Parathyroid adenoma (tissue), 2 donors: ENCODE results near the gene COMMD7.
A peak's percentile ranks its signal among the peaks of the same experiment; 100 is the strongest.

Source experiments
- H2AFZ ChIP-seq: fragments of 300-600 bp; sonication (generic); one replicate; pipeline ENCODE4 v1.7.0; 2017; ENCODE audit warnings: antibody characterized with exemption, mild to moderate bottlenecking
- H3K27ac ChIP-seq: fragments of 300-600 bp; sonication (generic); one replicate; pipeline ENCODE4 v1.7.0; 2017
- H3K27me3 ChIP-seq: fragments of 300-600 bp; sonication (generic); one replicate; pipeline ENCODE4 v1.7.0; 2017; ENCODE audit warnings: low read length; ENCODE audit not compliant: control insufficient read depth, insufficient read depth
- H3K36me3 ChIP-seq: fragments of 300-600 bp; sonication (generic); one replicate; pipeline ENCODE4 v1.7.0; 2017; ENCODE audit warnings: low read length; ENCODE audit not compliant: control insufficient read depth, insufficient read depth
- H3K4me1 ChIP-seq: fragments of 300-600 bp; sonication (generic); one replicate; pipeline ENCODE4 v1.7.0; 2017; ENCODE audit warnings: control low read depth
- H3K4me2 ChIP-seq: fragments of 300-600 bp; sonication (generic); one replicate; pipeline ENCODE4 v1.7.0; 2017; ENCODE audit warnings: low read length
- H3K4me3 ChIP-seq: fragments of 300-600 bp; sonication (generic); one replicate; pipeline ENCODE4 v1.7.0; 2017; ENCODE audit warnings: low read depth, low read length
- H3K79me2 ChIP-seq: fragments of 300-600 bp; sonication (generic); one replicate; pipeline ENCODE4 v1.7.0; 2017; ENCODE audit warnings: control low read depth
- H3K9ac ChIP-seq: fragments of 300-600 bp; sonication (generic); one replicate; pipeline ENCODE4 v1.7.0; 2017; ENCODE audit warnings: mild to moderate bottlenecking
- H3K9me3 ChIP-seq: fragments of 300-600 bp; sonication (generic); one replicate; pipeline ENCODE4 v1.7.0; 2017; ENCODE audit warnings: low read length; ENCODE audit not compliant: control insufficient read depth
- TF ChIP-seq, protein P1 (sequence below): fragments of 300-600 bp; sonication (generic); IDR thresholded peaks from one replicate; pipeline ENCODE4 v1.7.0; 2017; ENCODE audit warnings: antibody characterized with exemption, mild to moderate bottlenecking
- donor health status: primary hyperparathyroidism.

COMMD7 gene

DNA sequence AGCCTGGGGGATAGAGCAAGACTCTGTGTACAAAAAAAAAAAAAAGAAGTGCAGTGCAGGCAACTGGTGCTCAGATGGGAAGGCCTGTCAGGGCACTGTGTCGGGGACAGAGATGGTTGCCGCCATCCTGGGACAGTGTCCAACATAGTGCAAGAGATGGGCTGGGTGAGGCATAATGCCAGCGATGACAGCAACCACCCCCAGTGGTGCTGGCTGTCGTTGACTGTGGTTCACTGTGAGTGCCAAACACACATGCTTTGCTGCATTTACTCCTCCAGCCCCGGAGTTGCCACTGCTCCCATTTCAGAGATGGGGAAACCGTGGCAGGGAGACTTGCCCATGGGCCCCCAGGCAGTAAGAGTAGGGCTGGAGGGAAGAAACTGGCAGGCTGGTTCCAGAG lies 64.3 kb downstream of the COMMD7 start:
- Histone ChIP-seq H3K27me3 (no peaks in the 10 kb centered on the region), H3K36me3 (no peaks in the 10 kb centered on the region), H3K27ac (no peak overlapping the region), H3K9ac (no peak overlapping the region), H3K4me3 (no peak overlapping the region), H3K4me2 (no peak overlapping the region), H2AFZ (no peak overlapping the region), H3K79me2 (no peaks in the 10 kb centered on the region), H3K4me1 (peaks cover 4% of the 10 kb centered on the region), H3K9me3 (no peaks in the 10 kb centered on the region)
- TF ChIP-seq, protein P1, sequence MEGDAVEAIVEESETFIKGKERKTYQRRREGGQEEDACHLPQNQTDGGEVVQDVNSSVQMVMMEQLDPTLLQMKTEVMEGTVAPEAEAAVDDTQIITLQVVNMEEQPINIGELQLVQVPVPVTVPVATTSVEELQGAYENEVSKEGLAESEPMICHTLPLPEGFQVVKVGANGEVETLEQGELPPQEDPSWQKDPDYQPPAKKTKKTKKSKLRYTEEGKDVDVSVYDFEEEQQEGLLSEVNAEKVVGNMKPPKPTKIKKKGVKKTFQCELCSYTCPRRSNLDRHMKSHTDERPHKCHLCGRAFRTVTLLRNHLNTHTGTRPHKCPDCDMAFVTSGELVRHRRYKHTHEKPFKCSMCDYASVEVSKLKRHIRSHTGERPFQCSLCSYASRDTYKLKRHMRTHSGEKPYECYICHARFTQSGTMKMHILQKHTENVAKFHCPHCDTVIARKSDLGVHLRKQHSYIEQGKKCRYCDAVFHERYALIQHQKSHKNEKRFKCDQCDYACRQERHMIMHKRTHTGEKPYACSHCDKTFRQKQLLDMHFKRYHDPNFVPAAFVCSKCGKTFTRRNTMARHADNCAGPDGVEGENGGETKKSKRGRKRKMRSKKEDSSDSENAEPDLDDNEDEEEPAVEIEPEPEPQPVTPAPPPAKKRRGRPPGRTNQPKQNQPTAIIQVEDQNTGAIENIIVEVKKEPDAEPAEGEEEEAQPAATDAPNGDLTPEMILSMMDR: no peak

DNA sequence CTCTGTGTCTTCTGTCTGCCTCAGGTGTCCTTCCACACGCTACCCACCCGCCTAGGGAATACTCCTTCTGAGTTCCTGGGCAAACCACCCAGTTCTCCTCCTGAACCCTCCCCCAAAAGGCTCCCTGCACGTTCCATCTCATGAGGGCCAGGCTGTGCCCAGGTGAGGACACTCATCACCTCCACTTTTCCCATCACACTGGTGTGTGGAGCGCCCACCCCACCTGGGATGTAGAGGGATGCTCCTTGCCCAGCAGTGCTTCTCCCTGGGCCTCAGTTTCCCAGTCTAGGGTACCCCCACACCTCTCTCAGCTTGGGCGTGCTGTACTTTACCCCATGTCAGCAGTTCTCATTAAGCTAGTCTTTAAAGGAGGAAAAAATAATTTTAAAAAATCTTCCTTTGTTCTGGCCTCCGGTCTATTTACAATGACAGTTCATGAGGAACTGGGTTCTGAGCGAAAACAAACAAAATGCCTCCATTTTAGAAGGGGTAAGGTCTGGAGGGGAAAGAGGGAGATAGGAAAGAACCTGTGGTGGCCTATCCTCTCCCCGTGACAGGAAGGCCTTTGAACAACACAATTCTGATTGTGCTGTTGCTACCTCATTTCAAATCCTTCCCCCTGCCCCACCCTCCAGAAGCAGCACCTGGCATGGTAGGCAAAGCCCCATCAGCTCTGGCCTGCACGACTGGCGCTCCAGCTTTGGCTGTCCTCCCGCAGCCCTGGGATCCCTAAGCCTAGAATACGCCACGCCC lies 67.9 kb downstream of the COMMD7 start:
- Histone ChIP-seq H2AFZ (no peak overlapping the region), H3K27me3 (no peaks in the 10 kb centered on the region)
- TF ChIP-seq, protein P1: no peak

DNA sequence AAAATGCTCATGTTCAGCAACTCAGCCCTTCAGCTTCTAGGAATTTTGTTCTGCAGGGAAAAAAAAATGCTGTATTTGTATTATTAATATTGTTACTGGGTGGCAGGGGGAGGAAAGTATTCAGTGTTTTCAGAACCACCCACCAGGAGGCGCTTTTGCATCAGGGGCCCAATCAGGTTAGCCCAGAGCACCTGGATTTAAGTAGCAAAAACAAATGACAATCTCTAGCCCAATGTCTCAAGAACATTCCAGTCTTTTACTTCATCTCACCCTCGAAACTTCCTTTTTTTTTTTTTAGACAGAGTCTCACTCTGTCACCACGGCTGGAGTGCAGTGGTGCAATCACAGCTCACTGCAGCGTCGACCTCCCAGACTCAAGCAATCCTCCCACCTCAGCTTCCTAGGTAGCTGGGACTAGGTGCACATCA lies 68.9 kb downstream of the COMMD7 start:
- H3K27ac ChIP-seq: no peak overlapping the region
- no peak overlapping the region for H3K9ac ChIP-seq
- H3K27me3 ChIP-seq: no peaks in the 10 kb centered on the region
- no peaks in the 10 kb centered on the region for H3K9me3 ChIP-seq
- TF ChIP-seq, protein P1: peak; percentile 65
- H3K4me3 ChIP-seq: no peak overlapping the region
- H2AFZ ChIP-seq: no peak overlapping the region
- H3K36me3 ChIP-seq: no peaks in the 10 kb centered on the region
- H3K4me1 ChIP-seq: peaks cover 5% of the 10 kb centered on the region
- no peaks in the 10 kb centered on the region for H3K79me2 ChIP-seq
- H3K4me2 ChIP-seq: no peak overlapping the region

More for the DNA sequence above, 67.9 kb downstream of the COMMD7 start:
- H3K9ac ChIP-seq: no peak overlapping the region
- no peak overlapping the region for H3K27ac ChIP-seq
- H3K4me3 ChIP-seq: no peak overlapping the region
- H3K36me3 ChIP-seq: no peaks in the 10 kb centered on the region
- H3K9me3 ChIP-seq: no peaks in the 10 kb centered on the region
- no peak overlapping the region for H3K4me2 ChIP-seq
- no peaks in the 10 kb centered on the region for H3K79me2 ChIP-seq
- peaks cover 5% of the 10 kb centered on the region for H3K4me1 ChIP-seq

DNA sequence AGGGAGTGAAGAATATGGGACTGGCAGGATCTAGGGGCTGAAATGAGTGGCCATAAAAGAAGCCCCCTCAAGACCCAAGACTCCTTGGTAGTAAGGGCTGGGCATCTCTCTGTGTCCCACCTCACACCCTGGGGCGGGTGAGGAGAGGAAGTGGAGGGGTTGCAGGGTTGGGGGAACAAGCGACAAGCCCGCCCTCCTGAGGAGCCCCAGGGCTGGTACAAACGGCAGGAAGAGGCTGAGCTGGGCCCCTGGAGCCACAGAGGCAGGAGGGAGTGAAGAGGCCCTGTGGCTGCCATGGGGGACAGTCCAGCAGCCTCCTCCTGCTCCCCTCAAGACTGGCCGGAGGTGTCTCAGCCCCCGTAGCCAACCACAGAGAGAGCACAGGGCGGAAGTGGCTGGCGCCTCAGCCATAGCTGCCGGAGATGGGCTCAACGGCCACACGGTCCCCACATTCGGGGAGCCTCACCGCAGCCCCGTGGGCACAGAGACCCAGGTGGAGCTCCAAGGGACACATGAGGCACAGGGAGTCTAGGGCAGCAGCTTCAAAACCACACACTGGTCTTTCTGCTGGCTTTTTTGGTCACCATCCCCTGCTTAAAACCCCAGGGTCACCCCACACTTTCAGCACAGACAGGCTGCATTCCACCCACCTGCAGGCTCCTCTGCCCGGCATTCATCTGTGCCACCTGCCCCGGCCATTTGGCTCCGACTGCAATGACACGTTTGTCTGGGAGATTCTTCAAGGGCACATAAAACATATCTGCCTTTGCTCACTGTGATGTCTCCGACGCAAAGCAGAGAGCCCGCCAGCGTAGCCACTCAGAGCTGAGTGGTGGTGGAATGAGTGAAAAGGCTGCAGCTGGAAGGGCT lies 70.0 kb downstream of the COMMD7 start:
- H3K4me3 ChIP-seq: no peak overlapping the region
- H2AFZ ChIP-seq: no peak overlapping the region
- no peaks in the 10 kb centered on the region for H3K36me3 ChIP-seq
- no peaks in the 10 kb centered on the region for H3K79me2 ChIP-seq
- peaks cover 5% of the 10 kb centered on the region for H3K4me1 ChIP-seq
- H3K27ac ChIP-seq: no peak overlapping the region
- H3K9me3 ChIP-seq: no peaks in the 10 kb centered on the region
- H3K27me3 ChIP-seq: no peaks in the 10 kb centered on the region
- TF ChIP-seq, protein P1: no peak
- H3K4me2 ChIP-seq: no peak overlapping the region
- no peak overlapping the region for H3K9ac ChIP-seq
